GM19239 (cell line): ENCODE measurements around the gene CFAP46.
"Not testable (repeated sequence)": the region's sequence is repeated elsewhere in the genome, so short reads cannot be mapped to it uniquely, and the experiment has no call there.

Source experiments
- DNase-seq: peaks from one replicate; pipeline ENCODE4 v3.0.0; 2011; ENCODE audit warnings: low spot score; ENCODE audit not compliant: insufficient read length
- FAIRE-seq: peaks from 2 replicates; lab custom pipeline; 2011; peaks lifted over from hg19 to GRCh38; lab: Jason Lieb, UNC

Gene CFAP46

DNA sequence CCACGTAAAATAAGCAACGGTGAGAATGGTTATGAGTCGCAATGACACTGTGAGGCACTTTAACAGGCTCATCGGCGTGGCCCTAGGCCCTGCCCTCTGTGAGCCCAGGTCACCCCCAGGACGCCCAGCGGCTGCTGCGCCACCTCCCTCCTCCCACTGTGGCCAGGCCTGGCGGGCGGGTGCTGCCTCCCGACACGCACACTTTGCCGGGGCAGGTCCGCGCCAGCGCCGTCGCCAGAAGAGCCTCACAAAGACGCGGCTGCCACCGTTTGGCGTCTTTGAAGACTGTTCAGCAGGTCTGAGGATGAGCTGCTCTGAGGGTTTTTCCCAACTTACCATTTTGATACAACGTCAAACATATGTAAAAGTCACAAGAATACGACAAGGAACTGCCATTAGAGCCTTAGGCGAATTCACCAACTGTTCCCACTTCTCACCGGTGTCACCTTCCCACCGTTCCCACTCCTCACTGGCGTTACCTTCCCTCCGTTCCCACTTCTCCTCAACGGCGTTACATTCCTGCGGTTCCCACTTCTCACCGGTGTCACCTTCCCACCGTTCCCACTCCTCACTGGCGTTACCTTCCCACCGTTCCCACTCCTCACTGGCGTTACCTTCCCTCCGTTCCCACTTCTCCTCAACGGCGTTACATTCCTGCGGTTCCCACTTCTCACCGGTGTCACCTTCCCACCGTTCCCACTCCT lies 22.5 kb upstream of the CFAP46 start:
- not testable (repeated sequence) for FAIRE-seq, DNase-seq

DNA sequence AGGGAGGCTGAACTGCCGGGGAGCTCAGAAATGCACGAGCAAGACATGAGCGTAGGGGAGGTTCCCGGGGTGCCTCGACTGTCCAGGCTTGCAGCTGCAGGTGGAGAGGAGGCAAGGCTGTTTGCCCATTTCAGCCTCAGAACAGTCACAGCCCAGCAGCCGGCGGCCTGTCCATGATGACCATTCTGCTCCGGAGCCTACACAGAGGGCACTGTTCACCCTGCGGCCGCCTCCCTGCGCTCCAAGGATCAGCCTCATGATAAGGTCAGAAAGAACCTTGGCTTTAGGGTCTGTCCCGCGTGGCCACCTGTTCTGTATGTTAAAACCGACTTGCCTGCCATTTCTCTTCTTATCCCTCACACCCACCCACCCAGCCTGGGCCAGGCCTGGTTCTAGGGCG lies 21.9 kb upstream of the CFAP46 start:
- no peak for DNase-seq
- FAIRE-seq = no peak

DNA sequence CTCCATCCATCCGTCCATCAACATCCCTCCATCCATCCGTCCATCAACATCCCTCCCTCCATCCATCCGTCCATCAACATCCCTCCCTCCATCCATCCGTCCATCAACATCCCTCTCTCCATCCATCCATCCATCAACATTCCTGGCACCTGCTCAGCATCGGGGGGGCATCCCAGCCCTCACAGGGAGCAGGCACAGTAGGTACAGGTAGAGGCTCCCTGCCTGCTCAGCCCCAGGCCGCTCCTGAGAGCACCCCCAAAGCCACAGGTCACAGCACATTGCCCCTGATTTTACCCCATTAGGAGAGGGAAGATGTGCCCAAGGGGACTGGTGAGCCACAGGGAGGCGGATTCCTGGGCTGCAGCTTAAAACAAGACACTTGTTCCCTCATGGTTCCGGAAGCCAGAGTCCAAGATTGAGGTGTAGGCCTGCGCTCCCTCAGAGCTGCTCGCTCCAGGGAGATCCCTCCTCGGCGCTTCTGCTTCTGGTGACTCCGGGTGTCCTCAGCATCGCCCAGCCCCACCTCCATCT lies 21.1 kb upstream of the CFAP46 start:
- DNase-seq = no peak
- no peak for FAIRE-seq

DNA sequence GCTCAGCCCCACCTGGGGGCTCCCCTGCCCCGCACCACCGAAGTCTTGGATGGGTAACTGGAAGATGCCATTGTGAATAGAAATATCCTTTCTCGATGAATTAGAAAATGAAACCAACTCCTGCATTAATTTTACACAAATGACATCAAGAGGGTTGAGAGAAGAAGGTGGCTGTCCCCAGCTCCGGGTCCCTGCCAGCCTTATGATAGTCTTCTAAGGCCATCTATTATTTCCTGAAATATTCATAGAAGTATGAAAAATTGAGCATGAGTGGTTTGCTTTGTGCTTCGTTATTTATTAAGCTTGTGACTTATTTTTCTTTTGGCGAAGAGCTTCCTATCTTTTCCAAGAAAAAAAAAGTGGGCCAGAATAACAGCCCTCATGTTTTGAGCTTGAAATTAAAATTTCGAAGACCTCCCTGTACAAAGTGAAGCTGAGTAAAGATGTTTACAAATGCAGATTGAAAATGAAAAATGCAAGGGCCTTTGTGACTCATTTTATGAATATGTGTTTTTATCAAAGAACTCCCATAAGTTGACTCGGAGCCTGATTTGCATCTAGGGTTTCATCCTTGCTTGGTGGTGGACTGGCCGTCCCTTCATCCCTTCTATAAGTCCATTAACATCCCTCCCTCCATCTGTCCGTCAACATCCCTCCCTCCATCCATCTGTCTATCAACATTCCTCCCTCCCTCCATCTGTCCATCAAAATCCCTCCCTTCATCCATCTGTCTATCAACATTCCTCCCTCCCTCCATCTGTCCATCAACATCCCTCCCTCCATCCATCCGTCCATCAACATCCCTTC lies 20.5 kb upstream of the CFAP46 start:
- no peak for DNase-seq

DNA sequence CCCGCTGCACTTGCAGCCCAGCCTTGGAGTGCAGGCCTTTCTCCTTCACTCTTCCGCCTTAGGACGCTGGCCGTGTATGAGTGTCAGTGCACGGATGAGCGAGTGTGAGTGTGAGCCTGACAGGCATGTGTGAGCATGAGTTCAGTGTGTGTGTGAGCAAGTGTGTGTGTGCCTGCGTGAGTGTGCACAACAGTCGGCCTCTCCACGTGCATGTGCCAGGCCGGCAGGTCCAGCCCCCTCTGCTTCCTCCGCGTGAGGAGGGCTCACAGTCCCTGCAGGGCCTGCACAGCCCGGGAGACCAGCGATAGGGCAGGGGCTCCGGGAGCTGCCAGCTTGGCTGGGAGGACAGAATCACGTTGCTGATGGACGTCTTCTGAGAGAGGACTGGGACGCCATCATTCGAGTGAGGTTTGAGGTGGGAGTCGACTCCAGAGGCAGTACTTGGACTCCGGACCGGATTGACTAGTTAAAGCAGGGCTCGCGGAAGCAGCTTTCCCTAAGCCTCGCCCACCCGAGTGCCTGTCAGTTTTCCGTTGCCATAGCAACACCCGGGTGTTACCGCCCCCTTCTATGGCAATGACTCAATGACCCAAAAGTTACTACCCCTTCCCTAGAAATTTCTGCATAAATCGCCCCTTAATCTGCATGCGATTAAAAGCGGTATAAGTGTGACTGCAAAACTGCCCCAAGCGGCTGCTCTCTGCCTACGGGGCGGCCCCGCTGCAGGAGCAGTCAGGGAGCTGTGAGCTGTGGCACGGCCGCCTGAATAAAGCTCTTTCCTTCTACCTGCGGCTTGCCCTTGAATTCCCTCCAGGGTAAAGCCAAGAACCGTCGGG lies 19.6 kb upstream of the CFAP46 start:
- FAIRE-seq (peak; percentile 65), DNase-seq (peak; percentile 61)

More for the DNA sequence above, 20.5 kb upstream of the CFAP46 start:
- FAIRE-seq = peak; percentile 64

DNA sequence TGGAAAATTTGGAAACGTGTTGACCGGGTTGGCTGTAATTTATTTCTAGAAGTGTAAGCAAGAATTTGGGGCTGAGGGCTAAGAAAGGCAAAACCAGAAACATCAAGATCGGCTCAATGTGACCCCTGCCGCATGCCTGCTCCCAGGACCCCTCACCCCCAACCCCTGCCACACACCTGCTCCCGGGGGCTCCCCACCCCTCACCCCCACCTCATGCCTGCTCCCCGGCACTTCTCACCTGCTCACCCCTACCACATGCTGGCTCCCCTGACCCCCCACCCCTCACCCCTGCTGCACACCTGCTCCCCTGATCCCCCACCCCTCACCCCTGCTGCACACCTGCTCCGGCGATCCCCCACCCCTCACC lies 19.0 kb upstream of the CFAP46 start:
- no peak for DNase-seq
- FAIRE-seq = no peak

DNA sequence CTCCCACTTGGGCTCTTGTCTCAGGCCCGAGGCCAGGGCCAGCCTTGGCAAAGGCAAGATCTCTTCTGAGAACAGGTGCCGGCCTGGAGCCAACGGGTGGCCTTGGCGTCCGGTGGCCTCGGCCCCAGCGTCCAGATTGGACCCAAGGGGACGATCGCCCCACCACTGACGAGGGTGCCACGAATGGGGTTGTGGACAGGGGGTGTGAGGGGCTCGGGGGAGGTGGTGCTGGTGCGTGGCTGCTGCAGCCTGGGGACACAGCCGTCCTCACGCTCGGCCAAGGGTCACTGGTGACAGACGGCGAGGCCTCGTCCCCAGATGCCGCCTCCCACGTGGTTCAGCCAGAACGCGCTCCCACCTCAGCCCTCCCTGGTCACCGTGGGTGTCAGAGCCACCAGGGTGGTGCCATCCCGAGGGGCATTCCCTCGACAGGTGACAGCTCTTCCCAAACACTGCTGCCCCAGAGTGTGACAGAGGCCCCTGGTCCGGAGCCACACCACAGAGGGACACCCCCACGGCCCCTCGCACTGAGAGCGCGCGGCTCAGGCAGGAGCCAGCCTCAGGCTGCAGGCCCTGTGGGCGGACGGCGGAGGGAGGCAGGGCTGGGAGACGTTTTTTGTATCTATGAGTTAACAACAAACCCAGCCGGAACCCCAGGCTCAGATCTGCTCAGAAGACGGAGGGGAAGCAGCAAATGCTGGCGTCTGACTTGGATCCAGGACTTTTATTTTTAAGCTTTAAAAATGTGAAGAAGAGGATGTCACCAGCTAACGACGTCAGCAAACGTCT lies 18.5 kb upstream of the CFAP46 start:
- FAIRE-seq = no peak
- no peak for DNase-seq

DNA sequence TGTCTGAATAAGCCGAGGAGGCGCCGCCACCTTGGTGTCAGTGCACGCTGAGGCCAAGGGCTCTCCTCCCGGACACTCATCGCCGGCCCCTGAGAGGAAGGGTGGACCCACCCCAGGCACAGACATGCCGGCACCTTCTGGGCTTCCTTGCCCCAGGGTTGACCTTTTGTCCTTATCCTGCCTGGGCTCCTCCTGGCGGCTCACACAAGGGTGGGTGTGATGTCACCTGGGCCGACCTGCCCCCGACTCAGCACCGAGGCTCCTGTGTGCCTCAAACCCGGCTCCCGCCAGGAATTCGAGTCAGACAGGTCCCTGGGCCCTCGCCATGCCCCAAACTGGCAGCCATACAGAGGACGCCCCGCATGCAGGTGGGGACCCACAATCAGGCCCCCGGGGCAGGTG lies 17.7 kb upstream of the CFAP46 start:
- DNase-seq (no peak), FAIRE-seq (no peak)

DNA sequence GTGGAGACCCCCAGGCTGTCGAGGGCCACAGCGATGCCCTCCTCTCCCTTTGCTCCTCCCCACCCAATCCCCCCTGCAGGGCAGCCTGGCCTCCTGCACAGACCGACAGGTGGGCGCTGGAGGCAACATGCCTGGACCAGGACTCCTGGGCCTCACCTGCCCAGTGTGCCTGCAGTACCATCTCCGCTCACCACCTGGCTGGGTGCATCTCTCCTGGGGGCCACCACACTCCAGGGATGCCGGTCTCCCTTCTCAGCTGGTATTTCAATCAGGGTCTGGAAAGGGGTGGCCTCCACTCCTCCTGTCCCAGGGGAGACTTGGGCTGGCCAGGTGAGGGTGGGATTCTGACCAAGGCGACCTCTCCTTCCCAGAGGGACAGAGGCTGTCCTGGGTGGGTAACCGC lies 17.2 kb upstream of the CFAP46 start:
- DNase-seq (no peak), FAIRE-seq (no peak)

DNA sequence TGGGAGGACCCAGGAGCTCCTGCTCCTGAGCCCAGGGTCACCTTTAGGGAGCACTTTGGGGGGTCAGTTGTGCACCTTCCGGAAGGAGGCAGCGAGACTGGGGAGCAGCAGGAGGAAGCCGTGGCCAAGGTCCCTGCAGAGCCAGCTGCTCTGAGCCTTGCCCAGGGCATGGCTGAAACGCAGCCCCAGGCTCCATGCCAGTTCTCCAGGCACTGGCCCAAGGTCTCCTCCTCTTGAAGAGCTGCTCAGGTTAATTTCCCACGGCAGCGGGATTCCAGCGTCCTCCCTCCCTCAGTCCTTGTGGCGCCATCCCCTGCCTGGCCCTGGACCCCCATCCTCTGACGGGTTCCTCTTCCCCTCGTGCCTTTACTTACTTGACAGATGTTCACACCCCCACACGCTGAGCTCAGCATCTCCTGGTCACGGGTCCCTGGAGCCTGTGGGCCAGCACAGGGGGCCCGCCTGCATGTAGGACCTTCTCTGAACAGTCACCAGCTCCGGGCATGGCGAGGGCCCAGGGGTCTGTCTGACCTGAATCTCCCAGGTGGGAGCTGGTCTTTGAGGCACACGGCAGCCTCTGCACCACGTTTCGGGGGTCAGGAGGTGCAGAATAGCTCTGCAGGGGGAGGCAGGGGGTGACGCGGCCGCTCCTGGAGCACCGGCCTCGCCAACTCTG lies 16.7 kb upstream of the CFAP46 start:
- FAIRE-seq = no peak
- no peak for DNase-seq

DNA sequence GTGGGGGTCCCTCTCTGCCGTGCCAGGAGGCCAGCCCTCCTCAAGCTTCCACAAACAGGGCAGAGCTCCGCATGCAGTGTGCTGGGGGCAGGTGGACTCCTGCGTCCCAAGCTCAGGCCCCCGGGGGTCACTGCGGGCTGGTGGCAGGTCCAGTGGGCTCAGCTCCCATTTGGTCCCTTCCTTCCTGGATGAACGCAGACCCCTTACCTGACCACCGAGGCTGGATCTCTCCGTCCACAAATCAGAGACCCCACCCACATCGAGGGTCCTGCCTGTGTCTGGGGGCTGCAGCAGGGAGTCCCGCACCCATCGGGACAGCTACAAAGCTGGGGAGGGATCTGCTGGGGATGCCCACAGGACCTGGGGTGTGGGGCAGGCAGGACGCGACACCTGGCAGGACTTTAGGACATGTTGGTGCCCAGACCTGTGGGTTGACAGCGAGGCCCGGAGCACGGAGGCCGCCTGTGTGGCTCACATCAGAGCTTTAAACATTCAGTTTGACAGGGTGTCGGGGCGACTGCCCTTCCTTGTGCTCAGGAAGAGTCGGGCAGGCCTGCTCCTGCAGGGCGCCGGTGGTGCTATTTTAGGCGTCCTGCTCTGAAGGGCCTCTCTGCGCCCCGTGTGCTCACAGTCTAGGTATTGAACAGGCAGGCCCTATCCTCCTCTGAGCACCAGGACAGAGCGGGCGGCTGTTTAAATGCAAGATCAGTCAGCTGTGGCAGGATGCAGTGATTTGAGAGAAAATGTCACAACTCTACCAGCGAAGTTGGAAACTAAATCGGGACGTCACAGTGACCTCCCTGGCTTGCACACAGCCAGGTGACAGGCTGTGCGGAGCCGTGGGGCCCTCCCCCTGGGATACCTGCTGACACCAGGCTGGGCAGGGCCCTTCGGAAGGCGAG lies 15.9 kb upstream of the CFAP46 start:
- FAIRE-seq (no peak), DNase-seq (no peak)

DNA sequence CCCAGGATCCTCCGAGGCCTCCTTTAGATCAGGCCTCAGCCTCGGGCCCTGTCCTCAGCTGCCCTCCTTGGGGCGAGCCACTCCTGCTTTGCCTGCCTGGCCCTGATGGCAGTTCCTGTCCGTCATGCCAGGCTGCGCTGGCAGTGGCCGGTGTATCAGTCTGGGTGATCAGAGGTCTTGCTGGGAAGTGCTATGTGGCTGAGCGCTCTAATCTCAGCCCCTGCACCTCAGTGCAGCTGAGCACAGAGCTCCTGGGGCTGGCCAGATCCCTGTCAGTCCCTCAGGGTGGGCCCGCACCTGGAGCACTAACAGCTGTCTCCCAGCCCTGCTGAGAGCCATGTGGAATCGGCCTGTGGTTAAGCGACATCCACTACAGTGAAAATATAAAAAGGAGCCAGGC lies 14.8 kb upstream of the CFAP46 start:
- FAIRE-seq = no peak

DNA sequence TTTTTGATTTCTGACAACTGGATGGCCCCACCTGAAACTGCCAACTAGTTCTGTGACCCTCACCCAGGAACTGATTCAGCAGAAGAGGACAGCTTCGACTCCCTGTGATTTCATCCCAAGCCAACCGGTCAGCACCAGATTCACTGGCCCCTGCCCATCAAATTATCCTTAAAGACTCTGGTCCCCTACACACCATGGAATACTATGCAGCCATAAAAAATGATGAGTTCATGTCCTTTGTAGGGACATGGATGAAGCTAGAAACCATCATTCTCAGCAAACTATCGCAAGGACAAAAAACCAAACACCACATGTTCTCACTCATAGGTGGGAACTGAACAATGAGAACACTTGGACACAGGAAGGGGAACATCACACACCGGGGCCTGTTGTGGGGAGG lies 13.9 kb upstream of the CFAP46 start:
- not testable (repeated sequence) for FAIRE-seq, DNase-seq

More for the DNA sequence above, 14.8 kb upstream of the CFAP46 start:
- DNase-seq = no peak

DNA sequence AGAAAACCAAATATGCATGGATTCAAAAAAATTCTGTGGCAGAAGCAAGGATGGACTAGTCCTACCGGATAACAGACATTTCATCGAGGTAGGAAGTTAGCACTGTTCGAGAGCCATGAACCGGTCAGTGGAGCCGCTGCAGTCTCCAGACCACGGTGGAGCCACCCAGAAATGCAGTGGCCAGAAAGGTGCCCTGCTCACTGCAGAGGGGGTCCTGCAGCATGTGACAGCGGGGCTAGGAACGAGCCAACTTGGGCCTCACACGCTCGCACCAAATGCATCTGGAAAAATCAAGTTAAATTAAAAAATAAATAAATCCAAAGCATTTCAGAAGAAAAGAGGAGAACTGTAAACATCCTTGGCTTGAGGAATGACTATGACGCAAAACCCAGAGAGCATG lies 13.1 kb upstream of the CFAP46 start:
- no peak for FAIRE-seq
- no peak for DNase-seq

DNA sequence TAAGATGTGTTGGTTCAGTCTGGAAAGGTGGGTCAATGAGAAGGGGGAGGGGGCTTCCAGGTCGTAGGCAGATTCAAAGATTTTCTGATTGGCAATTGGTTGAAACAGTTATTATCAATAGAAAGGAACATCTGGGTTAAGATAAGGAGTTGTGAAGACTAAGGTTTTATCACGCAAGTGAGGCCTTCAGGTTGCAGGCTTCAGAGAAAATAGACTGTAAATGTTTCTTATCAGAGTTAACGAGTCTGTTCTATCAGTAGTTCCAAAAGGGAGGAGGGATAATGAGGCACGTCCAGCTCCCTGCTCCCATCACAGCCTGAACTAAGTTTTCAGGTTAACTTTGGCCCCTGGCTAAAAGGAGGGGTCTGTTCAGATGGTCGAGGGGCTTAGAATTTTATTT lies 11.1 kb upstream of the CFAP46 start:
- FAIRE-seq (no peak), DNase-seq (no peak)

DNA sequence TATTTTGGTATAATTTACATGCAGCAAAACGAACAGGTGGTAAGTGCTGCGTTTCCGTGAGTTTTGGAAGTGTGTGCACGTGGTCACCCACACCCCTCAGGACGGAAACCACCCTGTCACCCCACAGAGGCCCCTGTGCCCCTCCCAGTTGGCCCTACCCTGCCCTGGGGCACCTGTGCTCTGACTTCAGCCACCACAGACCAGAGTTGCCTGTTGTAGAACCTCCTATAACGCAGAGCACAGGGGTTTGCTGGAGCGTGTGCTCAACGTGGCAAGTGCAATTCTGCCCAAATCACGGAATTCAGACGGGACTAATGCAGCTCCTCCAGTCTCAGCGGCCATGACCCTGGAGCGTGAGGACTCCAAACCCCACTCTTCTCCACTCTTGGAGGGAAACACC lies 9.6 kb upstream of the CFAP46 start:
- FAIRE-seq (no peak), DNase-seq (no peak)

DNA sequence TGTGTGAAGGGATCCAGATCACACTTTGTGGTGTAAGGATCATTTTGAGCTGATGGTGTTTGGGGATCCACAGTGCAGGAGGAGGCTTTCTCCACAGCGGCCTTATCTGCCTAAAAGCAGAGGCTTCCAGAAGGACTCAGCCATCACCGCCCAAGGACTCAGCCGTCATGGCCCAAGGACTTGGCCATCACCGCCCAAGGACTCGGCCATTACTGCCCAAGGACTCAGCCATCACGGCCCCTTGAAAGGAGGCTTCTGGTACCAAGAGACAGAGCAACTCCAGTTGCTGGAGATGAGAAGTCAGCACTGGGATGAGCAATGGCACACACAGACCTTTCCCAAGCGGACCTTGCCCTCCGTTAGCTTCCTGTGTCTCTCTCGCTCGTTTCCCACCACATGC lies 6.0 kb upstream of the CFAP46 start:
- no peak for DNase-seq
- no peak for FAIRE-seq

DNA sequence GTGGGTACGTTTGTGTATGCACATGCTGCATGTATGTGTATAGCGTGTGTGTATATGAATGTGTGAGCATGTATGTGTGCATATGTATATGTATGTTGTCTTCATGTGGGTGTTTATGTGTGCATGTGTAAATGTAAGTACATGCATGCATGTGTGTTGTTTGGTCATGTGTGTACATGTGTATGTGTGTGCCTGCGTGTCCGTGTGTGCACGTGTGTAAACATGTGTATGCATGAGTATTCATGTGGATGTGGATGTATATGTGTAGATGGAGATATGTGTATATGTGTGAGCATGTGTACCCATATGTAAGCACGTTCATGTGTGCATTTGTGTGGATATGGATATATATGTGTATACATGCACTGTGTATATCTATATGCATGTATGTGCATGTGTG lies 5.5 kb upstream of the CFAP46 start:
- no peak for DNase-seq
- no peak for FAIRE-seq
